NCI-H2081 (cell line): ENCODE data around the gene LTB4R.
"Not testable (repeated sequence)": the region's sequence is repeated elsewhere in the genome, so short reads cannot be mapped to it uniquely, and the experiment has no call there.

Experiments
- DNase-seq, 2 experiments: peaks; one replicate each; lab custom pipeline; 2025; lab: John Stamatoyannopoulos, UW

Gene LTB4R

DNA sequence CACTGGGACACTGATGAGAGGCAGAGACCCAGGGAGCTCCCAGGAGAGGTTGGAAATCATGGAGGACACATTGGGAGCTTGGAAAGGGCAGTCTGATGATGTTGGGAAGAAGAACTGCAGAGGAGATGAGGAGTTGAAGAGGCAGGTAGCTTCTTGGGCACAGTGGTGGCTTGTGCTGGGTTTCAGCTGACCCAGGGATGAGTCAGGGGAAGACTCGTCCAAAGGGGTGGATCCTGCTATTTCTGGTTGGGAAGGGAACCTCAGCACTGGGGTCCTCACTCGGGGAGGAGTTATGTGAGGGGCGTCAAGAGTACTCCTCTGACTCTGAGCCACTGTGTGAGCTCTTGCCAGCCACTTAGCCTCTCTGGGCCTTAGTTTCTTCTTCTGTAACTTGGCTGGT, 12.0 kb downstream of the LTB4R start:
- DNase-seq: no peak

DNA sequence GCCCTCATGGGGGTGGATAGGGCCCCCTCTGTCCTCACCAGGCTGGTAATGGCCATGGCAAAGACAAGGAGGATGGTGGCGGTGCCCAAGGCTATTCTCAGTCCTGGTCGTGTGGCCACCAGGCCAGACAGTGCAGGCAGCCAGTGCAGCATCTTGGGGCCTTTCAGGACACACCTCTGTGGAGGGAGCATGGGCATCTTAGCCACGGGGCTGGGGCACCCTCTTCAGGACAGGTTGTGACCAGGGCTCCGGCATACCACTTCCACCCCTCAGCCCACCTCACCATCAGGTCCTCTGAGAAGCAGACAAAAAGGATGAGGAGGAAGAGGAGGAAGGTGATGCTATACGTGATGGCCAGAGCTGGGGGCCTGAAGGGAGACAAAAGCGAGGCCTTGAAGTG, 12.7 kb downstream of the LTB4R start:
- DNase-seq: no peak

DNA sequence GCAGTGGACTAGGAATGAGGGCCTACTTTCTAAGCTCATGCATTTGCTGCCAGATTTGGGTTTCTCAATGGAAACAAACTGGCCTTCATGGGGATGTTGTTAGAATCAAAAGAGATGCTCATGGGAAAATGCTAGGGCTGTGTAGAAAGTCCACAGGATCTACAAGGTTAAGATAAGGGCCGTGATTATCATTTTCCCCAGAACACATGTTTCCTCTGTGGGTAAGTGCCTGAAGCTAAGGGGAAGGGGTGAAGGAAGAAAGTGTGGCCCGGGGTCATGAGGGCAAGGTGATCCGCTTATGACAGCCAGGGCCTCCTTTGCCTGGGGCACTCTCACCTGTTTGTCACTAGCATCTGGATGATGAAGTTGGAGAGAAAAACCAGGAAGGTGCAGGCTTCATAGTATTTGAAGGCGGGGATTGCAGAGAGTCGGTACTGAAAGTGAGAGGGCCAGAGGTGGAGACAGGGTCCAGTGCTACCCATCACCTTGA, 13.8 kb downstream of the LTB4R start:
- no peak for DNase-seq

DNA sequence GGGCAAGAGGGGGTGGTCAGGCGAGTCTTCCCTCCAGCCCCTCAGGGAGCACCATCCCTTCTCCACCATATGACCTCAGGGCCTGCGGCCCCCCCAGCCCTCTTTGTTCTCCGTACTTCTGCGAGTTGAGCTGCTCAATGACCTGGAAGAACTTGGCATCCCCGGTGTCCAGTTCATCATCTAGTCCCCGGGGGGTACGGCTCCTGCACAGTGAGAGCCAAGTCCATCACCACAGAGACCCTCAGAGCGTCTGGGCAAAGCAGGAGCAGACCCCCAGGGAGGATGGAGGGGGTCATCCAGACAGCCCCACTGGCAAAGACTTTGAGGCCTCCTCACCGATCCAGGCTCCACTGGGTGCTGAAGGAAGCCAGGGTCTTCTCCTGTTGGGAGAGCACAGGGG, 14.7 kb downstream of the LTB4R start:
- no peak for DNase-seq

DNA sequence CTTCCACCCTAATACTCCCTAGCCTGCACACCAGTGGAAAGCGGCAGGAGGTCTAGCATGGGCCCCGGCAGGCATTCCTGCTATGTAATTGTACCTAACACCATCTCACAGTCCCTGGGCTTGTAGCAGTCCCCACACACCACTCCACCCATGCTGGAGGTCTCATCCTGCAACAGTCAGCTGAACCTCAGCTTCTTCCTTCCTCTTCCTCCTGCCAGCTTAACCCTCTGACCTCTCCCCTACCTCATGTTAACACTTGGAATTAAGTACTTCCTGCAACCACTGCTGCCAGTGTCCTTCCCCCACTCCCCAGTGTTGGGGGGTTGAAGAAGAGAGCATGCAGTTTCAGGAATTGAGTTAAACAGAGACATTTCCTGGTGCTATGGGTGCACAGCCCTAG, 16.0 kb downstream of the LTB4R start:
- DNase-seq: no peak

DNA sequence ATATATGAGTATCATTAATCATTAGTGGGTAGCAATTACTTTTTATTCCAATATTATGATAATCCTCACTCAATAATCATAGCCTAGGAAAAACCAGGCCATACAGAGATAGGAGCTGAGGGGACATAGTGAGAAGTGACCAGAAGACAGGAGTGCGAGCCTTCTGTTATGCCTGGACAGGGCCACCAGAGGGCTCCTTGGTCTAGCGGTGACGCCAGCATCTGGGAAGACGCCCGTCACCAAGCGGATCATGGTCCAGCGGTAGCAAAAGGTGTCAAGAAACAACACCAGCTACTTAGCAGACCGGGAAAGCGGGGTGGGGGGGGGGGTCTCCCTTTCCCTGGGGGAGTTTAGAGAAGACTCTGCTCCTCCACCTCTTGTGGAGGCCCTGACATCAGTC, 16.6 kb downstream of the LTB4R start:
- not testable (repeated sequence) for DNase-seq

DNA sequence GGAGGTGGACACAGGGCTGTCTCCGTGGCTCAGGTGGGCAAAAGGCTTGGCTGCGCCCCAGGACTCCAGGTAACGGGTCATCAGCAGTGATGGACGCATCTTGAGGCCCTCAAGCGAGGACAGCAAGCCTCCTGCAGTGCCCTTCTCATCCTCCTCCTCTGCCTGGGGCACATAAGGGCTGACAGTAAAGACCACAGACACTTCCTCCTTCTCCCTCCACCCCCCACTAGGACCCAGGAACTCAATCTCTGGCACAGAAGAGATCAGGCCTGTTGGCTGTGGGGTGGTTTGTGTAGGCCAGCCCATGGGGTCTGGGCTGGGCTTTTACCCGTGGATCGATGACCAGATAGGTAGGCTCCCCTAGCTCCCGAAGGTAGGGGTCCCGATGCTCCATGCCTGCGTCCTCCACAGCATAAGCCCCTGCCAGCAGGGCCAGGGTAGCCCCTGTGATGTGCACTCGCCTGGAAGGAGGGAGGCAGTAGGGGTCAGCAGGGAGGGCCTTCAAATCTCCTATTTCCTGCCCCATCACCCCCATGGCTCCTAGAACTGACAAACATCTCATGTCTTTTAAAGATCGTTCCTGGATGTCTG, 17.9 kb downstream of the LTB4R start:
- DNase-seq: no peak

DNA sequence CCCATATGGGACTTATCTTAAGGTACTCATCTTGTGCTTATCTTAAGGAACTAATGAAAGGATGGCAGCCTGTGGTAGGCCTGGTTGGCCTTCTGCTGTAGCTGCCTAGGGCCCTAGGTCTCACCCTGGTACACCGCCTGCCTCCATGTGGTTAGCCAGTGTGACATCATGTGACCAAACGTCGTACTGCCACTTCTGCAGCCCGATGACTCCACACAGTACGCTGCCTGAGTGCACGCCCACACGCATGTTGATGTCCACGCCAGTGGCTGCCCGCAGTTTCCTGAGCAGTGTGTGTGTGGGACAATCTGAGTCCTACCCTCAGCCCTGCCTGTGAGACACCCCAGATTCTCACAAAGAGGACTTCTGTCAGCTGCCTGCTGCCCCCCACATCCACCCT, 18.4 kb downstream of the LTB4R start:
- no peak for DNase-seq

DNA sequence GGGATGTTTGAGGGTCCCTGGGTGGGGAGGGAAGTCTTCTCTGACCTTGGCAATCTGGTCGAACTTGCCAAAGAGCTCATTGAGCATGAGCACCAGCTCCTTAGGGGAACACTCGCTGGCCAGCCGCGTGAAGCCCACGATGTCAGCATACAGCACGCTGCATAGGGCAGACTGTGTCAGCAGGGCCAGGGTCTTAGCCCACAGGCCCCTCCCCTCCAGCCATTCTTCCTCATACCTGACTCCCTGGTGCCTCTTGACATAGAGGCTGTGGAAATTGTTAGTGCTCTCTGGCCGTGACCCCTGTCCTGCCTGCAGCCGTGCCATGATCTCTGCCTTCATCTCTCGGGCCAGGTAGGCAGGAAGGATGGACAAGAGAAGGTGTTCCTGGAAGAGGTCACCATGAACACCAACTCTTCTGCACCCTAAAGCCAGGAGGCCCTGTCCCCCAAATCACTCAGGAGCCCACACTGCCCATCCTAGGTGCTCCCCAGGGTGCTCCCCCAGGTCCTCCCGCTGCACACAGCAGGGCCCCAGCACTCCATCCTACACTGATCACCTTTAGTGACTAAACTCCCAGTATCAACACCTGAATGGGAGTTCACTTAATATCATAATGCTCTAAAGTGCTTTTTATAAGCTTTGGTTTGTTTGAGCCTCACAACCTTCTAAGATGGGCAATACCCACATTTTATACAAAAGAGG, 19.8 kb downstream of the LTB4R start:
- no peak for DNase-seq

DNA sequence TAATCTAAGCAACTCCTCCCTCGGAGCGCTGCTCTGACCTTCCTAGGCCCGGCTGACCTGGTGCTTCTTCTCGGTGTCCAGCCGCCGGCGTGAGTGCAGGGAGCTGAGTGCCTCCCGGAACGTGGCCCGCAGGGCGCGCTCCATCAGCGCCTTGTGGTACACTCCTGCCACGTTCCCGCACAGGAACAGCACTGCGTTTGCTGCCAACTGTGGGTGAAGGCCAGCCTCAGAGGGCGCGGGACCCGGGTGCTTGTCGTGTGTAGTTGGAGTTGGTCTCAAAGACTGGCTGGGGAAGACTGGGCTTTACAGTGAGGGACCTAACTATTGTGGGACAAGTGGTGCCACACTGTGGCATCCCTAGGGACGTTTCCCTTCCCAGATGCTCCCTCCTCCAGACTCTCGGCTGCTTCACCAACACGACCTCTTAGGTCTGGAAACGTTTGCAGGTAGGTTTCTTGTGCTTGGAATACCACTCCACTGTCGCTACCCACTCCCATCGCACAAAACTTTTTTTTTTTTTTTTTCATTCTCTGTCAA, 20.5 kb downstream of the LTB4R start:
- DNase-seq: no peak

DNA sequence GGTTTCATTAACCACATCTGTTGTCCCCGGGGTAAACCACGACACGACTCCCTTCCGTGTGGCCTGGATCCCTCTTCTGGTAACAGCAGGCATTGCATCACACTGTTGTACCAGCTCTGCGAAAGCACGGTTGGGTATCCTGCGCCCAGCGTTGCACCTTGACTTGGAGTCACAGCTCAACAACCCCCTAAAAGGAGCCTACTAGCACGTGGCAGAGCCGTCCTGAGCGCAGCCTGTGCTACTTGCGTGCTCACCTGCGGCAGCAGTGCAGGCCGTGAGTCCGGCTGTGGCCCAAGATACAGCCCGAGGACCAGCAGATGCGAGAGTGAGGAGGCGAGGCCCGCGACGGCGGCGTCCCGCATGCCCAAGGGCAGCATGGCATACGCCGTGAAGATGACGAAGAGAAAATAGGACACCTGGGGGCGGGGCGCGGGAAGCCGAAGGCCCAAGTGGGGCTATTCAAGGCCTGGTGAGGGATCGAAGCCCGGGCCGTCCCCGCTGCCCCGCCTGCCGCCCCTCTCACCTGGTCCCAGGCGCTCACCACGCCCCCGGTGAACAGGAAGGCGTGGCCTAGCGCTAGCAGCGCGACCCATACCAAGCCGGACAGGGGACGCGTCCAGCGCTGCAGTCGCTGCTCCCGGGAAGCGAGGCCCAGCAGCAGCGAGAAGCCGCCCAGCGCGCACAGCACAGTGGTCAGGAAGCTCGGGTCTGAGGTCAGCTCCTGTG, 21.1 kb downstream of the LTB4R start:
- DNase-seq: peak; percentile 6 to 31

DNA sequence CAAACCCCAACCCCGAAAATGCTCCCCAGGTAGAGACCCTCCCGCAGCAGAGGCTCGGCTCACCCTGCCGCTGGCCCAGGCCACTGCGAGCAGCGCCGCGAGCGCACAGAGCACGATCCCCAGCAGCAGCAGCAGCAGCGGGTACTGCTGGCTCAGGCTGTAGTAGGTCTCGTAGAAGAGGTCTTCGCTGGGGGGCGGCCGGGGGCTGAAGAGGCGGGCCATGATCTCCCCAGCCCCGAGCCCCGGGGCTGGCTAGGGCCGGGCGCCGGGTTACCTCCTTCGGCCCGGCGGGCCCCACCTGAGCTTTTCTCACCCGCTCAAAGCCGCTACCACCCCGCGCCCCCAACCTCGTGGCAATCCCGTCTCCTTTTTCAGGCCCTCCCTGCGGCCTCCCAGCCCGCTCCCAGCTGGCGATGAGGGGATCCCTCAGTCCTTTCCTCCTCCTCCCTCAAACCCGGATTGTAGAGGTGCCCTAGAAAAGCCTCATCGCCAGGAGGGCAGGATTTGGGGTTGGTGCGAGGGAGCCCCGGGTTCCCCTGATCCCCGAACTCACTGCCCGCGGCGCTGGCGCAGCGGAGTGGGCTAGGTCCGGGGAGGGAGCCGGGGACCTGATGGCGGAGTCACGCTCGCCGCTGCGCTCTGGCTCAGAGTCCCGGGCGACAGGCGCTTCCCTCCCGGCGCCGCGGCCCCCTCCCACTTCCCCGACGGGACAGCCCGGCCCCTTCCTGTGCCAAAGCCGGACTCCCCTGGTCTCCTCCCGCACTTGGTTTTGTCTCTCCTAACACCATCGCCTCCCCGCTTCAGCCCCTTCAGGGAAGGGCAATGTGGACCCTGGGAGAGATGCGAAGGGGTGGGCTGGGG, 23.4 kb downstream of the LTB4R start, which contains the start of gene ADCY4:
ADCY4 (minus strand) TSS at position 641 of the 861 bp plus-strand sequence; CDS start at position 222, 419 bp downstream.
- DNase-seq: no peak

DNA sequence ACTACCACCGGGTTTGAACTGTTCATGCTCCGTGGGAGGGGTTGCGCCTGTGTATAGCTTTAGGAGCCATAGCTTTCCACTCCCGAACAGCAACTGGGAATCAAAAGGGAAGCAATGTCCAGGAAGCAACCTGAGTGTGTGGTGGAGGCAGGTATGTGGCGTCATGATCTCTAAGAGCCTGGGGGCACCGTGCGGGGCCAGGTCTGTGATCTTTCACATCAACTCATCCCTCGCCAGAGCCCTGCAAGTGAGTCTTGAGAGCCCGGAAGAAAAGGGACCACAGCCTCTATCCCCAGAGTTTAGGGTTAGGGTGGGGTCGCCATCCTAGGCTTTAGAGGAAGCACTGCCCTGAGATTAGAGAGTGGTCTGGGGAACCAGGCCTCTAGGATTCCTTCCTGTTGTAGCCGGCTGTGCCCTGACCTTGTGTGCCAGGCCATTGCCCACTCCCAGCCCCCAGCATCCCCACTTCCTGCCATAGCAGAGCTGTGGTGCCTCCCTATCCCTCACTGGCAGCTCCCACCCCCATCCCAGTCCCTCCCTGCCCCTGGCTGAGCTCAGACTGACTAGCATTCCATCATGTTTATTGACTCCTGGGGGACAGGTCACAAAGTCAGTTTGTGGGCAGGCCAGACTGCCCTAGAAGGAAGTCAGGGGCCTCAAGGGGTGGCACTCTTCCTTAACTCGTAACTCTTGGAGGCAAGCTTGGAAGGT, 24.3 kb downstream of the LTB4R start:
- DNase-seq: no peak

DNA sequence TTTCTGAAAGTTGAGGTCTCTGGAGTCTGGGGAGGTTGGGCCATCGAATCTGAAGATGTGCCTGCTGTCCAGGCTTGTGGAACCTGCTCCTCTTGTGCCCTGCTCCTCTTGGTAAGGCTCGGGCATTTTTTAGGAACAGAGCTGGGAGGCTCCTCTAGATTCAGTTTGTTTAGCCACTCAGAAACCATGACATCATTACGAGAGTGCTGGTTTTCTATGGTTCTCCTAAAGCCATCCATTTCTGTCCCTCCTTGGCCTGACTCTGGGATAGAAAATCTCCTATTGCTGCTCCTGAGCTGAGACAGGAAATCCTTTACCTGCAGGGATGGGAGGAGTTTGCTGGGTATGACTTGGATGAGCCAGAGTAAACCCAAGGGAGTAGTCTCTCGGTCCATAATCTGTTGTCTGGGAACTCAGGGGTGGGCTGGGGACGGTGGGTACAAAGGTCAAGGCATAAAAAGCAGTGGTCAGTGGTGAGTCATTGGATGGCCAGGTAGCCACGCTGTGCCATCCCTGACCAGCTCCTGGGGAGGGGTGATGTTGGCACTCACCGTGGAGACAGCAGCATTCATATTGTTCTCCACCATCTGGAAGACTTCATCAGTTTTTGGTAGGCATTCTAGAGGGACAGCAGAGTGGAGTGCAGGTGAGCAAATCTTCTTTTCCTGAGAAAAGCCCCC, 26.0 kb downstream of the LTB4R start:
- DNase-seq: no peak

DNA sequence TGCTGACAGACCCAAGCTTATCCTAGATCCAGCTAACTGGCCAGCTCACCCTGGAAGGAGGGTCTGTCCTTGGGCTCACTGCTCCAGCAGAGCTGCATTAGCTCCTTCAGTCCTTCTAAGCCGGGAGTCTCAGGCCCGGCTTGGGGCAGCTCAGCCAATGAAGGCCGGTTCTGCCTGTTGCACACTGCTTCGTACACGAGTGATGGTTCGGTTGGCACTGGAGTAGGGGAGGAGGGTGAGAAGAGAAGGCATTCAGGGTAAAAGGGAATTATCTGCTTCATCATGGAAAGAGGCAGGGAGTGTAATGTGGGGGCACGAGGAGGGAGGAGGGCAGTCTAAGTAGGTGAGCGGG, 26.5 kb downstream of the LTB4R start:
- DNase-seq: no peak

DNA sequence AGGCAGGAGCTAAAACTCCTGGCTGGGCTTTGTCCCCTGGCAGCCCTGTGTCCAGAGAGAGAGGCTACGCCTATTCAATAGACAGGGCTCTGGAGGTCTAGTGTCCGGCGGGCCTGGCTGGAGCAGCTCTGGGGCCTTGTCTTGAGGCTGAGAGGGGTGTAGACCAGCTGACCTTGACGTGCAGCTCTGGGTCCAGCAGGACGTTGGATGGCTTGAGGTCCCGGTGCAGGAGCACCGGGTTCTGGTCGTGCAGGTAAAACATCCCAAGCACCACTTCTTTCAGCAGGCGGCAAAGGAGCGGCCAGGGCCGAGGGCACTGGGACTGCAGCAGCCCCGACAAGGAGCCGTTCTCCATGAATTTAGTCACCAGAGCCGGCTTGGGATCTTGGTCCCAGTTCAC, 27.5 kb downstream of the LTB4R start:
- no peak for DNase-seq

DNA sequence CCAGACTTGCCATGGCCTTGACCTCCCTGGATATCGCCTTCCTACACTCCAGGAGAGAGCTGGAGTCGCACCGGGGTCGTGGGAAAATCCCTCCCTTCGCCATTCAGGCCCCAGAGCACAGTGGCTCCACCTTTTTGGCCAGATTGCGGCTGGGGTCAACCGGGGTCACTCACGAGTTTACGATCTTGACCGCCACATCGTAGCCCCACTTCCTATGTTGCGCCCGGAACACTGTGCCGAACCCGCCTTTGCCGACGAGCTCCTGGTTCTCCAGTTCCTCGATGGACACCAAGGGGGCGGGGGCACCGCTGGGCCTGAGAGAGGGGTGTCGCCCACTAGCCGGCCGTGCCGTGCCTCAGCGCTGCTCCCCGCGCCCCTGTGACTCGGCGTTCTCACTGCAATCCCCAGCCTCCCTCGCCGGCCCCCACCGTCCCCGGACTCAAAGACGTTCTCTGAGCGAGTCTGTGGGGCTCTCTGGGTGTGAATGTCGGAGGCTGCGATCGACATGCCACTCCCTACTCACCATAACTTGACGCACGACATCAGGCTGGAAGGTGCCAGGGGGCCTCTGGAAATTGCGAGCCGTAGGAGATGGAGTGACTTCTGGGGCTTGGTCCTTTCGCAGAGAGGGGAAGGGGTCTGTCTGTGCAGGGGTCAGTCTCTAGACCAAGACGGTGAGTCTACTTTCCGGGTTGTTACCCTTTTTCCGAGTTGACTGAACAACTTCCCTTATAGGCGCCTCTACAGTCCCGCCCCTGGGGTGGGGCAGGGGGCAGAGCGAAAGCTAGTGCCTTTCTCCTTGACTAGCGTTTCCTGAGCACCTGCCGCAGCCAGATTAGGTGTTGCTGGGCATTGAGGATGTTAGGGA, 28.2 kb downstream of the LTB4R start, which contains the start of gene RIPK3:
RIPK3 (minus strand) TSS at position 708 of the 868 bp plus-strand sequence; CDS start at position 543, 165 bp downstream.
- DNase-seq: peak in 1 of 2 experiments; percentile 29

DNA sequence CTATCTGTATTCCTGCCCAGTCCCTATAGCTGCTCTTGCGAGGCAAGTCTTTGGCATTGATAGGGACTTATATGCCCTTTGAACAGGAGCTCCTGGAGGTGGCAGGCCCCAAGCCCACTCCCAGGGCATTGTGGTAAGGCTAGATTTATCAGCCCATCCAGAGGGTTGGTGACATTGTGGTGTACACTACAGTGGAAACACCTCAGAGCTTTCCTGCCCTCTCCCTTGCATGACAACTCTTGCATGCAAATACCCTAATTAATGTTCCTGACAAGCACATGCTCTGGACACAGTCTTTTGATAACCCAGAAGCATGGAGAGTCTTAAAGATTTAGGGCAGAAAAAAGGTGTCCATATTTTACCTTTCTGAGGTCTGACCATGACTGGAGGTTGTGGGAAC, 29.3 kb downstream of the LTB4R start:
- DNase-seq: no peak

DNA sequence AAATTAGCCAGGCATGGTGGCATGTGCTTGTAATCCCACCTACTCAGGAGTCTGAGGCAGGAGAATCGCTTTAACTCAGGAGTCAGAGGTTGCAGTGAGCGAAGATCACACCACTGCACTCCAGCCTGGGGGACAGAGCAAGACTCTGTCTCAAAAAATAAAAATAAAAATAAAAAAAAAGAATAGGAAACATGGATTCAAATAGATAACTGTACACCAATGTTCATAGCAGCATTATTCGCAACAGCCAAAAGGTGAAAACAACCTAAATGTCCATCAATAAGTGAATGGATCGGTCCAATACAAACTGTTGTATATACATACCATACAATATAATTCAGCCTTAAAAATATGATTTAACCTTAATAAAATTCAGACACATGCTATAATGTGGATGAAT, 31.6 kb downstream of the LTB4R start:
- no peak for DNase-seq
